HEK293 (cell line): Measurements from ENCODE around the gene ACSBG1.

Source experiments
- CTCF ChIA-PET: fragments of 350-600 bp; formaldehyde crosslinking; extraction: SDS; loops from one replicate; lab custom pipeline; 2021; ENCODE audit warnings: antibody characterized with exemption; lab: Yijun Ruan, JAX
- POLR2A ChIA-PET: fragments of 300-600 bp; formaldehyde crosslinking; extraction: SDS; loops from one replicate; lab custom pipeline; 2020; ENCODE audit warnings: antibody characterized with exemption, inconsistent platforms; lab: Yijun Ruan, JAX
- H3K27ac ChIP-seq: fragments of 200-500 bp; sonication (Bioruptor generic); 2 replicates; pipeline ENCODE4 v1.5.1; 2014; ENCODE audit warnings: low read depth, low read length, control low read depth, inconsistent platforms; ENCODE audit errors: extremely low read depth
- H3K36me3 ChIP-seq, 2 experiments: fragments of 200-500 bp in 1 of 2; sonication (Bioruptor generic) in 1 of 2; 1 replicate in 1 of 2; 2 replicates in 1 of 2; pipeline ENCODE4 v1.5.1; 2014 to 2017; ENCODE audit warnings: inconsistent platforms in 2 of 2, low read length in 2 of 2; ENCODE audit not compliant: control insufficient read depth in 2 of 2, insufficient read depth in 1 of 2
- H3K4me1 ChIP-seq: fragments of 200-500 bp; sonication (Bioruptor generic); 2 replicates; pipeline ENCODE4 v1.5.1; 2014; ENCODE audit warnings: mild to moderate bottlenecking, low read length, inconsistent platforms; ENCODE audit not compliant: control insufficient read depth, insufficient read depth
- H3K4me3 ChIP-seq: 2 replicates; pipeline ENCODE4 v1.5.1; 2011; ENCODE audit warnings: low read depth, mild to moderate bottlenecking, control low read depth, low read length, moderate library complexity
- H3K9me3 ChIP-seq: fragments of 200-500 bp; sonication (Bioruptor generic); 2 replicates; pipeline ENCODE4 v1.5.1; 2014; ENCODE audit warnings: low read depth, low read length, inconsistent platforms; ENCODE audit not compliant: control insufficient read depth, insufficient read depth
- CTCF ChIP-seq: fragments of 450-650 bp; formaldehyde crosslinking; IDR thresholded peaks from 2 replicates; pipeline ENCODE4 v1.5.1; 2016; ENCODE audit warnings: missing biosample characterization, missing genetic modification characterization
- IKZF3 ChIP-seq: fragments of 450-650 bp; IDR thresholded peaks from 2 replicates; pipeline ENCODE4 v1.5.0; 2018; ENCODE audit warnings: missing biosample characterization, mild to moderate bottlenecking, missing genetic modification characterization, moderate library complexity
- KLF17 ChIP-seq: fragments of 450-650 bp; formaldehyde crosslinking; IDR thresholded peaks from 2 replicates; pipeline ENCODE4 v1.5.1; 2016; ENCODE audit warnings: missing biosample characterization, missing genetic modification characterization
- OVOL3 ChIP-seq: fragments of 450-650 bp; formaldehyde crosslinking; IDR thresholded peaks from 2 replicates; pipeline ENCODE4 v1.5.1; 2016; ENCODE audit warnings: missing biosample characterization, missing genetic modification characterization
- RBAK ChIP-seq: fragments of 450-650 bp; formaldehyde crosslinking; IDR thresholded peaks from 2 replicates; pipeline ENCODE4 v1.5.1; 2016; ENCODE audit warnings: missing biosample characterization, missing genetic modification characterization
- SALL2 ChIP-seq: fragments of 450-650 bp; formaldehyde crosslinking; IDR thresholded peaks from 2 replicates; pipeline ENCODE4 v1.5.0; 2017; ENCODE audit warnings: missing biosample characterization, mild to moderate bottlenecking, missing genetic modification characterization, borderline replicate concordance
- SP2 ChIP-seq: fragments of 450-650 bp; formaldehyde crosslinking; IDR thresholded peaks from 2 replicates; pipeline ENCODE4 v1.5.1; 2016; ENCODE audit warnings: missing biosample characterization, missing genetic modification characterization
- TCF7L2 ChIP-seq: IDR thresholded peaks from 2 replicates; pipeline ENCODE4 v1.6.1; 2011; ENCODE audit warnings: low read depth, mild to moderate bottlenecking, inconsistent platforms, low read length, moderate library complexity, borderline replicate concordance
- ZBTB1 ChIP-seq: fragments of 450-650 bp; formaldehyde crosslinking; IDR thresholded peaks from 2 replicates; pipeline ENCODE4 v1.5.1; 2016; ENCODE audit warnings: missing biosample characterization, missing genetic modification characterization
- ZNF16 ChIP-seq: fragments of 450-650 bp; formaldehyde crosslinking; IDR thresholded peaks from 2 replicates; pipeline ENCODE4 v1.5.1; 2016; ENCODE audit warnings: low read depth, missing biosample characterization, missing genetic modification characterization
- ZNF211 ChIP-seq: fragments of 450-650 bp; formaldehyde crosslinking; IDR thresholded peaks from 2 replicates; pipeline ENCODE4 v1.5.1; 2016; ENCODE audit warnings: low read depth, missing biosample characterization, missing genetic modification characterization
- ZNF214 ChIP-seq: fragments of 450-650 bp; formaldehyde crosslinking; IDR thresholded peaks from 2 replicates; pipeline ENCODE4 v1.5.1; 2017; ENCODE audit warnings: missing biosample characterization, mild to moderate bottlenecking, missing genetic modification characterization, borderline replicate concordance
- ZNF292 ChIP-seq: fragments of 450-650 bp; formaldehyde crosslinking; IDR thresholded peaks from 2 replicates; pipeline ENCODE4 v1.5.1; 2016; ENCODE audit warnings: low read depth, missing biosample characterization, missing genetic modification characterization, borderline replicate concordance
- ZNF37A ChIP-seq: fragments of 450-650 bp; IDR thresholded peaks from 2 replicates; pipeline ENCODE4 v1.5.1; 2018; ENCODE audit warnings: missing biosample characterization, missing genetic modification characterization
- ZNF416 ChIP-seq: fragments of 450-650 bp; formaldehyde crosslinking; IDR thresholded peaks from 2 replicates; pipeline ENCODE4 v1.5.1; 2016; ENCODE audit warnings: missing biosample characterization, missing genetic modification characterization
- ZNF501 ChIP-seq: fragments of 450-650 bp; formaldehyde crosslinking; IDR thresholded peaks from 2 replicates; pipeline ENCODE4 v1.5.1; 2016; ENCODE audit warnings: missing biosample characterization, missing genetic modification characterization
- ZNF521 ChIP-seq: fragments of 450-650 bp; formaldehyde crosslinking; IDR thresholded peaks from 2 replicates; pipeline ENCODE4 v1.5.1; 2017; ENCODE audit warnings: missing biosample characterization, mild to moderate bottlenecking, missing genetic modification characterization
- ZNF555 ChIP-seq: fragments of 450-650 bp; formaldehyde crosslinking; conservative IDR thresholded peaks from 2 replicates; pipeline ENCODE4 v1.5.1; 2017; ENCODE audit warnings: missing biosample characterization, mild to moderate bottlenecking, missing genetic modification characterization, inconsistent platforms
- ZNF580 ChIP-seq: fragments of 450-650 bp; formaldehyde crosslinking; IDR thresholded peaks from 2 replicates; pipeline ENCODE4 v1.5.1; 2016; ENCODE audit warnings: missing biosample characterization, missing genetic modification characterization
- ZNF610 ChIP-seq: fragments of 450-650 bp; formaldehyde crosslinking; IDR thresholded peaks from 2 replicates; pipeline ENCODE4 v1.5.1; 2016; ENCODE audit warnings: missing biosample characterization, missing genetic modification characterization, borderline replicate concordance
- ZNF701 ChIP-seq: fragments of 450-650 bp; formaldehyde crosslinking; IDR thresholded peaks from 2 replicates; pipeline ENCODE4 v1.5.1; 2016; ENCODE audit warnings: missing biosample characterization, missing genetic modification characterization
- ZNF704 ChIP-seq: fragments of 450-650 bp; formaldehyde crosslinking; IDR thresholded peaks from 2 replicates; pipeline ENCODE4 v1.5.1; 2016; ENCODE audit warnings: missing biosample characterization, missing genetic modification characterization
- ZNF843 ChIP-seq: fragments of 450-650 bp; formaldehyde crosslinking; IDR thresholded peaks from 2 replicates; pipeline ENCODE4 v1.5.1; 2016; ENCODE audit warnings: missing biosample characterization, missing genetic modification characterization

ACSBG1 gene

GRCh38 chr15:78236491-78236890 is 2.1 kb upstream of the ACSBG1 start (continued):
- no peak for TF ChIP-seq ZNF843 (tag by site-specific recombination)
- TF ChIP-seq ZNF580 (tag by site-specific recombination) = no peak
- TF ChIP-seq ZNF501 = no peak
- no peak for TF ChIP-seq ZBTB1
- TF ChIP-seq IKZF3 = no peak
- TF ChIP-seq ZNF211 (tag by site-specific recombination) = no peak
- no peak for TF ChIP-seq ZNF292 (tag by site-specific recombination)
- no peak for TF ChIP-seq OVOL3 (tag by site-specific recombination)

GRCh38 chr15:78233496-78233895 is 869 bp downstream of the ACSBG1 start:
- CTCF ChIA-PET = interaction anchor here (1.3 to 2.9 kb wide), 3 partner anchors 8 to 275 kb away, joined by 4 to 28 read pairs (median 5); no protein-coding TSS in a partner anchor
- H3K36me3 ChIP-seq = no peaks in the 10 kb centered on the region
- POLR2A ChIA-PET = interaction anchor here (1.0 kb wide), 1 partner anchor 25 kb away, joined by 3 read pairs; no protein-coding TSS in a partner anchor

GRCh38 chr15:78232951-78233350 is 1.4 kb downstream of the ACSBG1 start:
- H3K27ac ChIP-seq = no peak overlapping the region
- TF ChIP-seq ZNF416 (tag by site-specific recombination) = no peak
- no peaks in the 10 kb centered on the region for H3K4me1 ChIP-seq
- no peak overlapping the region for H3K4me3 ChIP-seq
- ChIA-PET CTCF (interaction anchor here (0.6 to 2.9 kb wide), 4 partner anchors 8 to 523 kb away, joined by 3 to 28 read pairs (median 8); no protein-coding TSS in a partner anchor), POLR2A (interaction anchor here (1.0 kb wide), 1 partner anchor 25 kb away, joined by 3 read pairs; no protein-coding TSS in a partner anchor)
- no peaks in the 10 kb centered on the region for H3K36me3 ChIP-seq
- no peaks in the 10 kb centered on the region for H3K9me3 ChIP-seq

More at GRCh38 chr15:78233496-78233895, 869 bp downstream of the ACSBG1 start:
- no peak for TF ChIP-seq ZNF704 (tag by site-specific recombination)
- TF ChIP-seq RBAK = no peak
- Histone ChIP-seq H3K4me1 (no peaks in the 10 kb centered on the region), H3K4me3 (no peak overlapping the region), H3K9me3 (no peaks in the 10 kb centered on the region), H3K27ac (no peak overlapping the region)

- H3K27ac ChIP-seq = no peak overlapping the region
- POLR2A ChIA-PET = no interaction called here
- no peak overlapping the region for H3K4me3 ChIP-seq
- TF ChIP-seq SALL2 (tag by site-specific recombination) (no peak), ZNF701 (tag by site-specific recombination) (no peak), TCF7L2 (no peak), SP2 (tag by site-specific recombination) (no peak), CTCF (tag by site-specific recombination) (no peak), ZNF37A (tag by site-specific recombination) (no peak), ZNF16 (no peak), KLF17 (tag by site-specific recombination) (no peak), ZNF521 (tag by site-specific recombination) (no peak), ZNF610 (no peak), ZNF555 (no peak), ZNF214 (no peak)
- TF ChIP-seq, all 188 proteins: peak for 0
- CTCF ChIA-PET = interaction anchor here (1.1 to 1.3 kb wide), 3 partner anchors 11 to 53 kb away, joined by 3 to 7 read pairs (median 4); no protein-coding TSS in a partner anchor
- H3K9me3 ChIP-seq = no peaks in the 10 kb centered on the region
- H3K36me3 ChIP-seq = no peaks in the 10 kb centered on the region
- no peaks in the 10 kb centered on the region for H3K4me1 ChIP-seq
Measured at GRCh38 chr15:78229431-78230406, 4.6 kb downstream of the ACSBG1 start.
